Measurements from ENCODE around the gene GABRG3. TPM values are rescaled to one million over a fixed set of nuclear protein-coding genes. Genes with fewer than 3 reads are reported as not detected.

Gene GABRG3
- total and polyA plus RNA-seq, 10 of the 15 experiments (the other 5 are each of a cell fraction or from before 2014, with no cell fraction given), result 0.15 TPM; not detected in 9

DNA sequence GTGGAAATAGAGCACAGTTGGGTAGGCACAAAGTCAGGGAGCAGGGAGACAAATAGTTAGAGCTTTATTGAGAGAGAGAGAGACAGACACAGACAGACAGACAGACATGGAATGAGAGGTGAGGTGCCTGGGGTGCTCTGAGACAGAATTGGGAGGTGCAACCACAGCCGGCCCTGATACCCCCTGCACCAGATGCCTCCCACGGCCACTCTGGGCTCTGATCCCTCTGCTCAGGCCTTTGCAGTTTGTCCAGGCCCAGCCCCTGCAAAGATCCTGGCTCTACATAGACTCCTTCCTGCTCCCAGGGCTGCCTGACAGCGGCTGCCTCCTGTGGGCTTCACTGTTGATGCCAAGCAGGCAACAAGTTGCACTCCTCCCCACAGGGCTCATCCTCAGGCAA is 283.8 kb downstream of the GABRG3 start:
- ChIA-PET RAD21 (ENCODE audit: unreplicated experiment) (no interaction called here), POLR2A (no interaction called here), CTCF (no interaction called here), SMC1A (ENCODE audit: uncharacterized antibody, unreplicated experiment) (no interaction called here)
- no peak for DNase-seq (ENCODE audit: low read depth, low spot score)
- Histone ChIP-seq H4K20me1 (ENCODE audit: control insufficient read depth, insufficient read depth) (no peaks in the 10 kb centered on the region), H2AFZ (ENCODE audit: control insufficient read depth, low read depth, low read length) (no peak overlapping the region), H3K9ac (ENCODE audit: control insufficient read depth, insufficient read depth, low read length) (no peak overlapping the region), H3K4me3 (no peak overlapping the region), H3K36me3 (ENCODE audit: control insufficient read depth in 2 of 2, insufficient read depth in 2 of 2, low read length in 1 of 2) (no peaks in the 10 kb centered on the region), H3K9me3 (replicated peaks; ENCODE audit: control insufficient read depth, insufficient read depth, low read length) (no peaks in the 10 kb centered on the region; the same call in 2 of the 3 replicates), H3K4me2 (ENCODE audit: control insufficient read depth, insufficient read depth) (no peak overlapping the region), H3K27ac (ENCODE audit: control insufficient read depth, insufficient read depth) (no peak overlapping the region), H3K79me2 (ENCODE audit: control insufficient read depth, insufficient read depth, low read length) (no peaks in the 10 kb centered on the region), H3K4me1 (ENCODE audit: control insufficient read depth, insufficient read depth, low read length) (no peaks in the 10 kb centered on the region), H3K27me3 (replicated peaks in 1 of 2; ENCODE audit: control insufficient read depth in 2 of 2, insufficient read depth in 2 of 2, low read length in 1 of 2) (no peaks in the 10 kb centered on the region)
- intact Hi-C loops (cut with micrococcal nuclease; ENCODE audit: unreplicated experiment), result no loop called here
- FAIRE-seq, result no peak
- no peak for ATAC-seq
- in situ Hi-C loops (cut with MboI), result no loop called here
- 8% methylated on average over 3 of the region's 3 CpGs for WGBS (ENCODE audit: insufficient coverage, insufficient replicate concordance, low lambda C conversion rate, missing lambda C conversion rate)
- TF ChIP-seq MXI1 (IDR thresholded peaks at IDR 0.05; ENCODE audit: low read depth, low read length) (no peak), SREBF1 (IDR thresholded peaks at IDR 0.05; ENCODE audit: low read length) (no peak), WRNIP1 (IDR thresholded peaks at IDR 0.05; ENCODE audit: borderline replicate concordance, low read depth, low read length) (no peak), TCF3 (IDR thresholded peaks at IDR 0.05; ENCODE audit: borderline replicate concordance, insufficient read depth, low read depth, low read length) (no peak), CBX5 (IDR thresholded peaks at IDR 0.05; ENCODE audit: low read depth) (no peak), JUNB (IDR thresholded peaks at IDR 0.05) (no peak), MYB (IDR thresholded peaks at IDR 0.05; ENCODE audit: borderline replicate concordance, low read depth, low read length) (no peak), RB1 (IDR thresholded peaks at IDR 0.05; ENCODE audit: borderline replicate concordance) (no peak), HDGF (IDR thresholded peaks at IDR 0.05) (no peak), SMAD1 (IDR thresholded peaks at IDR 0.05; ENCODE audit: low read depth, partially characterized antibody) (no peak), BACH1 (IDR thresholded peaks at IDR 0.05; ENCODE audit: borderline replicate concordance) (no peak), KAT2A (conservative IDR thresholded peaks at IDR 0.05; ENCODE audit: control insufficient read depth, low read depth, low read length) (no peak), STAT3 (IDR thresholded peaks at IDR 0.05; ENCODE audit: low read depth, low read length) (no peak)
- TF ChIP-seq, protein P1, sequence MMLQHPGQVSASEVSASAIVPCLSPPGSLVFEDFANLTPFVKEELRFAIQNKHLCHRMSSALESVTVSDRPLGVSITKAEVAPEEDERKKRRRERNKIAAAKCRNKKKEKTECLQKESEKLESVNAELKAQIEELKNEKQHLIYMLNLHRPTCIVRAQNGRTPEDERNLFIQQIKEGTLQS (IDR thresholded peaks at IDR 0.05; ENCODE audit: borderline replicate concordance, extremely low read depth, low read depth, low read length), result no peak
- TF ChIP-seq, protein P2, sequence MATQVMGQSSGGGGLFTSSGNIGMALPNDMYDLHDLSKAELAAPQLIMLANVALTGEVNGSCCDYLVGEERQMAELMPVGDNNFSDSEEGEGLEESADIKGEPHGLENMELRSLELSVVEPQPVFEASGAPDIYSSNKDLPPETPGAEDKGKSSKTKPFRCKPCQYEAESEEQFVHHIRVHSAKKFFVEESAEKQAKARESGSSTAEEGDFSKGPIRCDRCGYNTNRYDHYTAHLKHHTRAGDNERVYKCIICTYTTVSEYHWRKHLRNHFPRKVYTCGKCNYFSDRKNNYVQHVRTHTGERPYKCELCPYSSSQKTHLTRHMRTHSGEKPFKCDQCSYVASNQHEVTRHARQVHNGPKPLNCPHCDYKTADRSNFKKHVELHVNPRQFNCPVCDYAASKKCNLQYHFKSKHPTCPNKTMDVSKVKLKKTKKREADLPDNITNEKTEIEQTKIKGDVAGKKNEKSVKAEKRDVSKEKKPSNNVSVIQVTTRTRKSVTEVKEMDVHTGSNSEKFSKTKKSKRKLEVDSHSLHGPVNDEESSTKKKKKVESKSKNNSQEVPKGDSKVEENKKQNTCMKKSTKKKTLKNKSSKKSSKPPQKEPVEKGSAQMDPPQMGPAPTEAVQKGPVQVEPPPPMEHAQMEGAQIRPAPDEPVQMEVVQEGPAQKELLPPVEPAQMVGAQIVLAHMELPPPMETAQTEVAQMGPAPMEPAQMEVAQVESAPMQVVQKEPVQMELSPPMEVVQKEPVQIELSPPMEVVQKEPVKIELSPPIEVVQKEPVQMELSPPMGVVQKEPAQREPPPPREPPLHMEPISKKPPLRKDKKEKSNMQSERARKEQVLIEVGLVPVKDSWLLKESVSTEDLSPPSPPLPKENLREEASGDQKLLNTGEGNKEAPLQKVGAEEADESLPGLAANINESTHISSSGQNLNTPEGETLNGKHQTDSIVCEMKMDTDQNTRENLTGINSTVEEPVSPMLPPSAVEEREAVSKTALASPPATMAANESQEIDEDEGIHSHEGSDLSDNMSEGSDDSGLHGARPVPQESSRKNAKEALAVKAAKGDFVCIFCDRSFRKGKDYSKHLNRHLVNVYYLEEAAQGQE (IDR thresholded peaks at IDR 0.05; ENCODE audit: low read depth, low read length), result no peak
- BruUV-seq (replicated peaks), result no TSS peak
